ENCODE measurements around the gene CCNG2. TPM values are rescaled to one million over a fixed set of nuclear protein-coding genes. Genes with fewer than 3 reads are reported as not detected.

The CCNG2 gene
- total and polyA plus RNA-seq, 2 of the 13 experiments (the other 11 are each of a cell fraction or from before 2014, with no cell fraction given): 3.9 to 11.5 TPM

DNA sequence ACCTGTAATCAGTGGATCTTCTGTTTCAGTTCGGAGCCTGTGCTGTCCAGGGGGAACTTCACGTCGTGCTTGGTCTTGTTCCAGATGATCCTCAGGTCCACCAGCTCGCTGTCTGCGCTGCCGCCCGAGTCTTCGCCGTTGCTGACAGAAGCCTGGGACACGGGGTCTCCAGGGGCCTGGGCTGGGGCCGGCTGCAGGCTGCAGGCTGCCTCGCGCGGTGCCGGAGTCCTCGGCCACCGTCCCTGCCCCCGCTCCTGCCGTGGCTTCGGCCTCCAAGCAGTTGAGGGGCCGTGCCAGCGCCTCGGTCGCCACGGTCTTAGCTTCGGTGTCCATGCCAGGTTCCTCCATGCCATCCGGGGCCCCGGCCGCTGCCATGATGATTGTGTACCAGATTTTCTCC, 43.9 kb upstream of the CCNG2 start (continued):
- TF ChIP-seq, protein P1, sequence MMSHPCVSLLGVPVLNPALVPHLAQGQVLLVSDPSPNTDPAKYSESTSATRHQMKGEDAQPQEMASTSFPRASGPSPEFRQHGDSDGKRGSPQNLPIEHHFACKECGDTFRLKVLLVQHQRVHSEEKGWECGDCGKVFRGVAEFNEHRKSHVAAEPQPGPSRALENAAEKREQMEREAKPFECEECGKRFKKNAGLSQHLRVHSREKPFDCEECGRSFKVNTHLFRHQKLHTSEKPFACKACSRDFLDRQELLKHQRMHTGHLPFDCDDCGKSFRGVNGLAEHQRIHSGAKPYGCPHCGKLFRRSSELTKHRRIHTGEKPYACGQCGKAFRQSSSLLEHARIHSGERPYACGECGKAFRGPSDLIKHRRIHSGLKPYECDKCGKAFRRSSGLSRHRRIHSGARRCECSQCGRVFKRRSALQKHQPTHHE (CRISPR knock-in tag; IDR thresholded peaks at IDR 0.05; ENCODE audit: borderline replicate concordance): no peak
- TF ChIP-seq, protein P2, sequence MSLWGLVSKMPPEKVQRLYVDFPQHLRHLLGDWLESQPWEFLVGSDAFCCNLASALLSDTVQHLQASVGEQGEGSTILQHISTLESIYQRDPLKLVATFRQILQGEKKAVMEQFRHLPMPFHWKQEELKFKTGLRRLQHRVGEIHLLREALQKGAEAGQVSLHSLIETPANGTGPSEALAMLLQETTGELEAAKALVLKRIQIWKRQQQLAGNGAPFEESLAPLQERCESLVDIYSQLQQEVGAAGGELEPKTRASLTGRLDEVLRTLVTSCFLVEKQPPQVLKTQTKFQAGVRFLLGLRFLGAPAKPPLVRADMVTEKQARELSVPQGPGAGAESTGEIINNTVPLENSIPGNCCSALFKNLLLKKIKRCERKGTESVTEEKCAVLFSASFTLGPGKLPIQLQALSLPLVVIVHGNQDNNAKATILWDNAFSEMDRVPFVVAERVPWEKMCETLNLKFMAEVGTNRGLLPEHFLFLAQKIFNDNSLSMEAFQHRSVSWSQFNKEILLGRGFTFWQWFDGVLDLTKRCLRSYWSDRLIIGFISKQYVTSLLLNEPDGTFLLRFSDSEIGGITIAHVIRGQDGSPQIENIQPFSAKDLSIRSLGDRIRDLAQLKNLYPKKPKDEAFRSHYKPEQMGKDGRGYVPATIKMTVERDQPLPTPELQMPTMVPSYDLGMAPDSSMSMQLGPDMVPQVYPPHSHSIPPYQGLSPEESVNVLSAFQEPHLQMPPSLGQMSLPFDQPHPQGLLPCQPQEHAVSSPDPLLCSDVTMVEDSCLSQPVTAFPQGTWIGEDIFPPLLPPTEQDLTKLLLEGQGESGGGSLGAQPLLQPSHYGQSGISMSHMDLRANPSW (CRISPR knock-in tag; IDR thresholded peaks at IDR 0.05; ENCODE audit: borderline replicate concordance): no peak
- TF ChIP-seq HMGA1 (CRISPR knock-in tag; conservative IDR thresholded peaks at IDR 0.05) (no peak), ZNF205 (CRISPR knock-in tag; IDR thresholded peaks at IDR 0.05) (no peak), NKX3-1 (CRISPR knock-in tag; IDR thresholded peaks at IDR 0.05) (no peak), U2AF1 (optimal IDR thresholded peaks at IDR 0.05; ENCODE audit: low read depth, low read length) (no peak), ZNF749 (CRISPR knock-in tag; IDR thresholded peaks at IDR 0.05; ENCODE audit: borderline replicate concordance) (no peak)

DNA sequence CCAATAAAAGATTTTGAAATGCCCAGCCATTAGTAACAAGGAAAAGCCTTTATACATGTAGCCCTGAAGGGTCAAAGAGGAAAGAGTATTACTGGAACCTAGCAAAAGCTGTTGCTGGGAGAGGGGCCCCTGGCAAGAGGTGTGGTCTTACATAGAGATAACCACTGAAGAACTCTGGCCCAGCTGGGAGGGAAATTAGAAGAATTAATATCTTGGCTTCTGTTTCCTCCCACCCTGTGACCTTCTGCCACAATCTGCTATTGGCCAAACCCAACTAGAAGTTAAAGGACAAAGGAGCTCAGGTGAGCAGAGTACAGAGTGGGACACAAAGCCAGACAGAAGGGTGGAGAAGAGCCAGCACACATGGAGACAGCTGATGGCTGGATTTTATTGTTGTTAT, 39.3 kb upstream of the CCNG2 start:
- ChIA-PET POLR2A (no interaction called here), CTCF (ENCODE audit: low intra/inter-chr PET ratio, low total read pairs) (no interaction called here)
- intact Hi-C loops (cut with micrococcal nuclease; ENCODE audit: unreplicated experiment) (no loop called here), in situ Hi-C loops (cut with HindIII; ENCODE audit: extremely low pct_ligation_motif_present, low pct_unique_long_range_greater_than_20kb) (no loop called here)
- Histone ChIP-seq H3K4me2 (ENCODE audit: low read depth, low read length) (no peak overlapping the region), H2AFZ (ENCODE audit: low read length) (no peak overlapping the region), H3K79me2 (ENCODE audit: insufficient read depth, low read length) (no peaks in the 10 kb centered on the region), H3K27ac (ENCODE audit: extremely low read length, insufficient read depth, low read length) (no peak overlapping the region), H3K27me3 (ENCODE audit: control insufficient read depth in 1 of 2, insufficient read depth in 2 of 2, low read length in 2 of 2) (peaks cover 0 to 12% of the 10 kb centered on the region in 2 experiments; a peak in 3 of 5 replicates), H3K36me3 (replicated peaks in 1 of 2; ENCODE audit: control insufficient read depth in 1 of 2, insufficient read depth in 2 of 2, low read length in 2 of 2) (no peaks in the 10 kb centered on the region), H3K4me1 (ENCODE audit: insufficient read depth, low read length) (no peaks in the 10 kb centered on the region), H4K20me1 (ENCODE audit: insufficient read depth, low read length) (no peaks in the 10 kb centered on the region), H3K4me3 (replicated peaks in 1 of 3; ENCODE audit: insufficient read depth in 1 of 3, low read depth in 2 of 3, low read length in 3 of 3) (no peak overlapping the region), H3K9me3 (ENCODE audit: low read length) (no peaks in the 10 kb centered on the region), H3K9ac (ENCODE audit: insufficient read depth, low read depth, low read length) (no peak overlapping the region)
- no TSS peak for BruUV-seq (replicated peaks)
- TF ChIP-seq CHCHD3 (CRISPR knock-in tag; IDR thresholded peaks at IDR 0.05) (no peak), YY1 (IDR thresholded peaks at IDR 0.05; ENCODE audit: insufficient read depth, insufficient replicate concordance, low read depth, low read length) (no peak), ZNF747 (CRISPR knock-in tag; IDR thresholded peaks at IDR 0.05; ENCODE audit: borderline replicate concordance) (no peak), ZNF563 (CRISPR knock-in tag; IDR thresholded peaks at IDR 0.05) (no peak), TEAD3 (CRISPR knock-in tag; optimal IDR thresholded peaks at IDR 0.05; ENCODE audit: borderline replicate concordance) (no peak), ATM (IDR thresholded peaks at IDR 0.05; ENCODE audit: borderline replicate concordance) (no peak), ZMYM2 (CRISPR knock-in tag; IDR thresholded peaks at IDR 0.05) (no peak), ZBTB3 (CRISPR knock-in tag; IDR thresholded peaks at IDR 0.05; ENCODE audit: borderline replicate concordance, low read depth) (no peak), ZNF546 (CRISPR knock-in tag; conservative IDR thresholded peaks at IDR 0.05) (no peak)
- TF ChIP-seq, protein P3, sequence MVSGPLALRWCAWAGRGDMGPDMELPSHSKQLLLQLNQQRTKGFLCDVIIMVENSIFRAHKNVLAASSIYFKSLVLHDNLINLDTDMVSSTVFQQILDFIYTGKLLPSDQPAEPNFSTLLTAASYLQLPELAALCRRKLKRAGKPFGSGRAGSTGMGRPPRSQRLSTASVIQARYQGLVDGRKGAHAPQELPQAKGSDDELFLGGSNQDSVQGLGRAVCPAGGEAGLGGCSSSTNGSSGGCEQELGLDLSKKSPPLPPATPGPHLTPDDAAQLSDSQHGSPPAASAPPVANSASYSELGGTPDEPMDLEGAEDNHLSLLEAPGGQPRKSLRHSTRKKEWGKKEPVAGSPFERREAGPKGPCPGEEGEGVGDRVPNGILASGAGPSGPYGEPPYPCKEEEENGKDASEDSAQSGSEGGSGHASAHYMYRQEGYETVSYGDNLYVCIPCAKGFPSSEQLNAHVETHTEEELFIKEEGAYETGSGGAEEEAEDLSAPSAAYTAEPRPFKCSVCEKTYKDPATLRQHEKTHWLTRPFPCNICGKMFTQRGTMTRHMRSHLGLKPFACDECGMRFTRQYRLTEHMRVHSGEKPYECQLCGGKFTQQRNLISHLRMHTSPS (CRISPR knock-in tag; IDR thresholded peaks at IDR 0.05; ENCODE audit: low read depth): no peak
- FAIRE-seq: no peak
- ATAC-seq: no peak
- no peak for DNase-seq (ENCODE audit: low spot score)

All from HepG2 (cell line).